NCI-H2196 (cell line): ENCODE results near the gene GCK.
A peak's percentile ranks its signal among the peaks of the same experiment; 100 is the strongest.
"Not testable (repeated sequence)": the region's sequence is repeated elsewhere in the genome, so short reads cannot be mapped to it uniquely, and the experiment has no call there.

Experiments
- DNase-seq: peaks from one replicate; lab custom pipeline; 2025; ENCODE audit not compliant: unreplicated experiment; lab: John Stamatoyannopoulos, UW

Gene GCK

GRCh38 chr7:44183386-44183785 is 5.9 kb downstream of the GCK start:
- no peak for DNase-seq

- DNase-seq: no peak
Observed at GRCh38 chr7:44182827-44183226, 6.4 kb downstream of the GCK start.

GRCh38 chr7:44180631-44181030 is 8.6 kb downstream of the GCK start:
- DNase-seq: no peak

- DNase-seq: no peak
Observed at GRCh38 chr7:44177570-44178131, 11.6 kb downstream of the GCK start.

- DNase-seq: no peak
Observed at GRCh38 chr7:44176486-44176885, 12.8 kb downstream of the GCK start.

GRCh38 chr7:44175730-44176129 is 13.5 kb downstream of the GCK start:
- DNase-seq: no peak

- DNase-seq: not testable (repeated sequence)
Observed at GRCh38 chr7:44174694-44174948, 14.6 kb downstream of the GCK start.

- no peak for DNase-seq
Observed at GRCh38 chr7:44173911-44174693, 15.1 kb downstream of the GCK start.

GRCh38 chr7:44172803-44173424 is 16.3 kb downstream of the GCK start:
- DNase-seq: peak; percentile 10

GRCh38 chr7:44172352-44172751 is 16.9 kb downstream of the GCK start:
- DNase-seq: no peak

GRCh38 chr7:44171901-44172300 is 17.3 kb downstream of the GCK start:
- DNase-seq: not testable (repeated sequence)

GRCh38 chr7:44167920-44168319 is 21.3 kb downstream of the GCK start:
- no peak for DNase-seq

- DNase-seq: peak; percentile 34
Observed at GRCh38 chr7:44163591-44163990, 25.6 kb downstream of the GCK start.

GRCh38 chr7:44162785-44163395 is 26.3 kb downstream of the GCK start:
- no peak for DNase-seq

GRCh38 chr7:44162179-44162578 is 27.1 kb downstream of the GCK start:
- DNase-seq: no peak

- no peak for DNase-seq
Observed at GRCh38 chr7:44161371-44161770, 27.9 kb downstream of the GCK start.

GRCh38 chr7:44159824-44160630 is 29.2 kb downstream of the GCK start:
- DNase-seq: no peak

- DNase-seq: no peak
Observed at GRCh38 chr7:44158873-44159631, 30.2 kb downstream of the GCK start.

GRCh38 chr7:44158096-44158872 is 31.0 kb downstream of the GCK start:
- no peak for DNase-seq
